ENCODE data around the gene KIF3B. TPM values are rescaled to one million over a fixed set of nuclear protein-coding genes. Genes with fewer than 3 reads are reported as not detected.
A peak's percentile ranks its signal among the peaks of the same experiment; 100 is the strongest.
"Not testable (repeated sequence)": the region's sequence is repeated elsewhere in the genome, so short reads cannot be mapped to it uniquely, and the experiment has no call there.

Gene KIF3B
- total RNA-seq, 2 experiments from 2014 or later = 27.4 to 27.6 TPM

DNA sequence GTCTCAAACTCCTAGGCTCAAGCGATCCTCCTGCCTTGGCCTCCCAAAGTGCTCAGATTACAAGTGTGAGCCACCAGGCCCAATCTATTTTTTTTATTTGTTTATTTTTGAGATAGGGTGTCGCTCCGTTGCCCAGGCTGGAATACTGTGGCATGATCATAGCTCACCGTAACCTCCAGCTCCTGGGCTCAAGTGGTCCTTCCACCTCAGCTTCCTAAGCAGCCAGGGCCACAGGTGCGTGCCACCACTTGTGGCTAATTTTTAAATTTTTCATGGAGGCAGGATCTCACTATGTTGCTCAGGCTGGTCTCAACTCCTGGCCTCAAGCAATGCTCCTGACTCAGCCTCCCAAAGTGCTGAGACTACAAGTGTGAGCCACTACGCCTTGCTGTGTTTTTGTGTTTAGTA is 9.8 kb downstream of the KIF3B start:
- H3K4me3 Mint-ChIP-seq = no peak overlapping the region

GRCh38 chr20:32288225-32288849 is 10.9 kb downstream of the KIF3B start:
- Mint-ChIP-seq H3K27ac (peak overlapping the region; percentile 85), H3K36me3 (ENCODE audit: low read depth) (peaks cover 38% of the 10 kb centered on the region), H3K4me1 (ENCODE audit: low read depth) (peaks cover 86% of the 10 kb centered on the region), H3K27me3 (ENCODE audit: low read depth) (no peaks in the 10 kb centered on the region), H3K9me3 (no peaks in the 10 kb centered on the region), H3K4me3 (no peak overlapping the region)
- intact Hi-C loops (cut with micrococcal nuclease) = loop anchor here (5.0 kb wide), 2 partner anchors 214 to 686 kb away; no protein-coding TSS in a partner anchor
- no peak for DNase-seq
- CTCF ChIA-PET = interaction anchor here (1.2 to 1.3 kb wide), 2 partner anchors 10 to 56 kb away, joined by 3 to 4 read pairs; partner anchors contain the start of gene KIF3B

More for the DNA sequence above, 9.8 kb downstream of the KIF3B start:
- peak; percentile 20 for DNase-seq
- intact Hi-C loops (cut with micrococcal nuclease) = loop anchor here (5.0 kb wide), 2 partner anchors 215 to 685 kb away; no protein-coding TSS in a partner anchor
- Mint-ChIP-seq H3K9me3 (no peaks in the 10 kb centered on the region), H3K4me1 (ENCODE audit: low read depth) (peaks cover 88% of the 10 kb centered on the region), H3K27ac (peak overlapping the region; percentile 92), H3K36me3 (ENCODE audit: low read depth) (peaks cover 40% of the 10 kb centered on the region), H3K27me3 (ENCODE audit: low read depth) (no peaks in the 10 kb centered on the region)
- CTCF ChIA-PET = interaction anchor here (0.5 kb wide), 1 partner anchor 17 kb away, joined by 3 read pairs; no protein-coding TSS in a partner anchor

DNA sequence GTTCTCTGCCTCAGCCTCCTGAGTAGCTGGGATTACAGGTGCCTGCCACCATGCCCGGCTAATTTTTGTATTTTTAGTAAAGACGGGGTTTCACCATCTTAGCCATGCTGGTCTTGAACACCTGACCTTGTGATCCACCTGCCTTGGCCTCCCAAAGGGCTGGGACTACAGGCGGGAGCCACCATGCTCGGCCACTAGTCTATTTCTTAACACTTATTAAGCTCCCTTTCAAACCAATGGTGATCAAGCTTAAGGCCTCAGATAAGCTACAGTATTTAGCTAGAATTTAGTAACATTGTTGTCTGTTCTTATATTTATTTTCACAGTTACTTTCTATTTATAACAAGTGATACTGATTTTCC is 11.8 kb downstream of the KIF3B start:
- Mint-ChIP-seq H3K4me1 (ENCODE audit: low read depth) (peaks cover 85% of the 10 kb centered on the region), H3K36me3 (ENCODE audit: low read depth) (peaks cover 33% of the 10 kb centered on the region), H3K27ac (peak overlapping the region; percentile 85)
- not testable (repeated sequence) for DNase-seq; H3K9me3 Mint-ChIP-seq; H3K27me3 Mint-ChIP-seq (ENCODE audit: low read depth); H3K4me3 Mint-ChIP-seq
- CTCF ChIA-PET = interaction anchor here (0.6 to 1.3 kb wide), 3 partner anchors 11 to 56 kb away, joined by 3 to 5 read pairs (median 4); partner anchors contain the start of gene KIF3B
- intact Hi-C loops (cut with micrococcal nuclease) = loop anchor here (5.0 kb wide), 2 partner anchors 213 to 687 kb away; no protein-coding TSS in a partner anchor

- Mint-ChIP-seq H3K27me3 (ENCODE audit: low read depth) (no peaks in the 10 kb centered on the region), H3K9me3 (no peaks in the 10 kb centered on the region), H3K4me3 (no peak overlapping the region), H3K27ac (peak overlapping the region; percentile 85), H3K36me3 (ENCODE audit: low read depth) (peaks cover 29% of the 10 kb centered on the region), H3K4me1 (ENCODE audit: low read depth) (peaks cover 84% of the 10 kb centered on the region)
- no peak for DNase-seq
- intact Hi-C loops (cut with micrococcal nuclease) = loop anchor here (5.0 kb wide), 2 partner anchors 212 to 688 kb away; no protein-coding TSS in a partner anchor
- CTCF ChIA-PET = interaction anchor here (0.6 to 1.3 kb wide), 5 partner anchors 12 to 69 kb away, joined by 3 to 5 read pairs (median 4); partner anchors contain the start of gene KIF3B
Measured at GRCh38 chr20:32289661-32290431, 12.4 kb downstream of the KIF3B start.

- Mint-ChIP-seq H3K9me3 (no peaks in the 10 kb centered on the region), H3K27ac (peak overlapping the region; percentile 85), H3K4me3 (no peak overlapping the region), H3K4me1 (ENCODE audit: low read depth) (peaks cover 73% of the 10 kb centered on the region), H3K27me3 (ENCODE audit: low read depth) (no peaks in the 10 kb centered on the region), H3K36me3 (ENCODE audit: low read depth) (peaks cover 27% of the 10 kb centered on the region)
- CTCF ChIA-PET = interaction anchor here (0.7 to 1.0 kb wide), 2 partner anchors 68 to 76 kb away, joined by 3 to 6 read pairs; no protein-coding TSS in a partner anchor
- intact Hi-C loops (cut with micrococcal nuclease) = loop anchor here (1.0 kb wide), 2 partner anchors 8 to 39 kb away; no protein-coding TSS in a partner anchor
- peak; percentile 14 for DNase-seq
Measured at GRCh38 chr20:32291166-32291565, 13.7 kb downstream of the KIF3B start.

- Mint-ChIP-seq H3K4me1 (ENCODE audit: low read depth) (peaks cover 72% of the 10 kb centered on the region), H3K4me3 (no peak overlapping the region), H3K36me3 (ENCODE audit: low read depth) (peaks cover 30% of the 10 kb centered on the region), H3K9me3 (no peaks in the 10 kb centered on the region), H3K27ac (peak overlapping the region; percentile 41), H3K27me3 (ENCODE audit: low read depth) (no peaks in the 10 kb centered on the region)
- no peak for DNase-seq
- intact Hi-C loops (cut with micrococcal nuclease) = no loop called here
- CTCF ChIA-PET = no interaction called here
Measured at GRCh38 chr20:32292548-32292947, 15.1 kb downstream of the KIF3B start.

DNA sequence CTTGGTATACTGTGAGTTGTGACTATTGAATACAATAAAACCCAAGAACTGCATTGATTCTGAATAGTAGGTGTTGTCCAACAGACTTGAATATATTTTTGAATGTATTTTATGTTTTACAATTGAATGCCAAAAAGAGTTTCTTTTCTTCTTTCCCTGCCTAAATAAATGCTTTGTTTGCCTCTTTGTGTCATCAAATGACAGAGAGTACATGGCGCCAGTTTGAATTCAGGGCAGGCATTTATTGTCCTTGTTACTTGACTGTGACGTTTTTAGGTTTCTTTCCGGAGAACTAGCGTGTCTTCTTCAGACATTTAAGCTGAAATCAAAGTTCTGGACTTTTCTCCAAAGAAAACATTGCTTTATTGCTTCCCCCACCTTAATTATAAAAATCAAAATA is 16.6 kb downstream of the KIF3B start:
- peaks cover 22% of the 10 kb centered on the region for H3K36me3 Mint-ChIP-seq (ENCODE audit: low read depth)
- CTCF ChIA-PET = no interaction called here
- intact Hi-C loops (cut with micrococcal nuclease) = no loop called here
- no peak overlapping the region for H3K4me3 Mint-ChIP-seq
- H3K9me3 Mint-ChIP-seq = no peaks in the 10 kb centered on the region
- H3K4me1 Mint-ChIP-seq (ENCODE audit: low read depth) = peaks cover 71% of the 10 kb centered on the region
- DNase-seq = no peak
- H3K27me3 Mint-ChIP-seq (ENCODE audit: low read depth) = no peaks in the 10 kb centered on the region
- H3K27ac Mint-ChIP-seq = no peak overlapping the region

DNA sequence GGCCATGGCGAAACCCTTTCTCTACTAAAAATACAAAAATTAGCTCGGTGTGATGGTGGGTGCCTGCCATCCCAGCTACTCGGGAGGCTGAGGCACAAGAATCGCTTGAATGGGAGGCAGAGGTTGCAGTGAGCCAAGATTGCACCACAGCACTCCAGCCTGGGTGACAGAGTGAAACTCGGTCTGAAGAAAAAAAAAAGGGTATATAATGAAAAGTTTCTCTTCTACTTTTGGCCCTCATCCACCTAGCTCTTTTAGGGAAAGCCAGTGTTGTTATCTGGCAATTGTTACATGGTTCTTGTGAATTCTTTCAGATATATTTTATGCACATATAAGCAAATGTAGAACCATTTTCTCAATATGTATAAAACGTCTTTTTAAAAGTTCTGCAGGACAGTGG is 19.0 kb downstream of the KIF3B start:
- intact Hi-C loops (cut with micrococcal nuclease) = no loop called here
- Mint-ChIP-seq H3K36me3 (ENCODE audit: low read depth) (peaks cover 14% of the 10 kb centered on the region), H3K27ac (no peak overlapping the region), H3K4me3 (no peak overlapping the region), H3K9me3 (no peaks in the 10 kb centered on the region), H3K27me3 (ENCODE audit: low read depth) (no peaks in the 10 kb centered on the region), H3K4me1 (ENCODE audit: low read depth) (peaks cover 59% of the 10 kb centered on the region)
- no peak for DNase-seq
- CTCF ChIA-PET = no interaction called here

DNA sequence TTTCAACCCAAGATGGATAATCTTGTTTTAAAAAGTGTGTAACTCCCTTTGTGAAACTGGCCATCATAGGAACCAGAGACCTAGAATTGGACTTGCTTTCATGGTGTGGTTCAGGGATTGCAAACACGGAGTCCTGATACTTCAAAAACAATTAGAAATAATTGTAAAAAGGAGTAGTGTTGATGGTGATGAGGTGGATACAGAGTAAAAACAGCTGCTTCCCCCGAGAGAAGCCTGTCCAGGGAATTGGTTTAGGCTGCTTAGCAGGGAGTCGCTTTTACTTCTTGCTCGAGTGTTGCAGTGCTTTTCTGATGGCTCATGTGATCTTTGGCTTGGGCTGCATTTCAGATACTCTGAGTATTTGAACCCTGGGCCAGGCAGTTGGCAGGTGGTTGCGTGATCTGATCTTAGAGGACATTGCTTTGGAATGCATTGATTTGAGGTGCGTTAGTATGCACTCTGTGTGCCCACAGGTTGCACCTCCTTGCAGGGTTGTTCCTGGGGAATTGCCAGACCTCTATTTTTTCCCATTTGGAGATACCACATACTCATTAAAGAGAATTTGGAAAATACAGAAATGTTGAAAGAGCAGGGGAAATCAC is 19.5 kb downstream of the KIF3B start:
- CTCF ChIA-PET = no interaction called here
- H3K27me3 Mint-ChIP-seq (ENCODE audit: low read depth) = no peaks in the 10 kb centered on the region
- H3K4me3 Mint-ChIP-seq = no peak overlapping the region
- peaks cover 19% of the 10 kb centered on the region for H3K36me3 Mint-ChIP-seq (ENCODE audit: low read depth)
- H3K27ac Mint-ChIP-seq = no peak overlapping the region
- peaks cover 59% of the 10 kb centered on the region for H3K4me1 Mint-ChIP-seq (ENCODE audit: low read depth)
- no peaks in the 10 kb centered on the region for H3K9me3 Mint-ChIP-seq
- intact Hi-C loops (cut with micrococcal nuclease) = no loop called here
- DNase-seq = no peak

DNA sequence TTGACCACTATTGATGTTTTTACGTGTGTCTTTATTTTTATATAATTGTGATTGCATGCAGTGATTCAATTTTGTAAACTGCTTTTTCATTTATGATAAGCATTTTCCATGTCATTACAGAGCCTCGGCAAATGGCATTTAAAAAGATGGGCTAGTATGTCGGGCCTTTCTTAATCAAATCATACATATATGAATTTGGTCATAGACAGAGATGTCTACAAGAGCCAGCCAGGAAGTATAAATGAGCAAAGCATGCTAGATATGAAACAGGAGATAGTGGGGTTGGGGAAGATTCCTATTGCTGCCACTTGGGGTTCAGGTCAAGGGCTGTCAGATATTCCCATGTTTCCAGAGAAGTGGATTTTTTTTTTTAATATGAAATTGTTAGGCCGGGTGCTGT is 20.0 kb downstream of the KIF3B start:
- no peaks in the 10 kb centered on the region for H3K9me3 Mint-ChIP-seq
- H3K27ac Mint-ChIP-seq = no peak overlapping the region

DNA sequence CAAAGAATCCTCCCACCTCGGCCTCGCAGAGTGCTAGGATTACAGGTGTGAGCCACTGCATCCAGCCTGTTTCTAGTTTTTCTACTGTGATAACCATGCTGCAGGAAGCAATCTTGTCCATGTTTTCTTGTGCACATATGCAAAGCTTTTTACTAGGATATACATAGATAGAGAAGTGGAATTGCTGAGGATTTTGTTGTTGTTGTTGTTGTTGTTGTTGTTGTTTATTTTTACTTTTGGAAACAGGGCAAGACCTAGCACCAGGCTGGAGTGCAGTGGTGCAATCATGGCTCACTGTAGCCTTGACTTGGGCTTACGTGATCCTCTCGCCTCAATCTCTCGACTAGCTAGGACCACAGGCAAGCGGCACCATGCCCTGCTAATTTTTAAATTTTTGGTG is 23.2 kb downstream of the KIF3B start:
- Mint-ChIP-seq H3K27me3 (ENCODE audit: low read depth) (no peaks in the 10 kb centered on the region), H3K9me3 (no peaks in the 10 kb centered on the region), H3K36me3 (ENCODE audit: low read depth) (peaks cover 22% of the 10 kb centered on the region), H3K4me1 (ENCODE audit: low read depth) (peaks cover 55% of the 10 kb centered on the region), H3K27ac (no peak overlapping the region), H3K4me3 (no peak overlapping the region)
- no peak for DNase-seq
- CTCF ChIA-PET = interaction anchor here (0.7 kb wide), 1 partner anchor 1754 kb away, joined by 3 read pairs; no protein-coding TSS in a partner anchor
- intact Hi-C loops (cut with micrococcal nuclease) = no loop called here

More for the DNA sequence above, 20.0 kb downstream of the KIF3B start:
- intact Hi-C loops (cut with micrococcal nuclease) = no loop called here
- DNase-seq = no peak
- peaks cover 23% of the 10 kb centered on the region for H3K36me3 Mint-ChIP-seq (ENCODE audit: low read depth)
- CTCF ChIA-PET = no interaction called here
- H3K4me1 Mint-ChIP-seq (ENCODE audit: low read depth) = peaks cover 61% of the 10 kb centered on the region
- H3K4me3 Mint-ChIP-seq = no peak overlapping the region
- no peaks in the 10 kb centered on the region for H3K27me3 Mint-ChIP-seq (ENCODE audit: low read depth)
